CD14-positive monocyte (primary cell): Measurements from ENCODE around the gene BCL10. TPM values are rescaled to one million over a fixed set of nuclear protein-coding genes. Genes with fewer than 3 reads are reported as not detected.

Experiments used
- DNase-seq, 3 donors: peaks; one replicate each; pipeline ENCODE4 v3.0.0-alpha.2; 2011 to 2022
- H2AFZ ChIP-seq: 2 replicates; pipeline ENCODE4 v1.6.0; 2012; ENCODE audit warnings: mild to moderate bottlenecking, low read depth, low read length, inconsistent platforms; ENCODE audit not compliant: insufficient read depth, poor library complexity, severe bottlenecking
- H3K27ac ChIP-seq, 2 donors: 1 replicate in 1 of 2; 2 replicates in 1 of 2; pipeline ENCODE4 v1.5.1; 2012 to 2013; ENCODE audit warnings: low read length in 2 of 2, control low read depth in 1 of 2, inconsistent platforms in 1 of 2, low read depth in 1 of 2, mild to moderate bottlenecking in 1 of 2
- H3K27me3 ChIP-seq, 2 donors: one replicate each; pipeline versions ENCODE4 v1.6.0 to v1.6.1; 2011 to 2013; ENCODE audit warnings: low read length in 2 of 2; ENCODE audit not compliant: control insufficient read depth in 2 of 2, insufficient read depth in 2 of 2
- H3K36me3 ChIP-seq, 2 donors: replicated peaks in 1 of 2; 1 replicate in 1 of 2; 2 replicates in 1 of 2; pipeline versions ENCODE4 v1.5.1 to v1.6.1; 2012 to 2013; ENCODE audit warnings: low read length in 2 of 2, control low read depth in 1 of 2, inconsistent platforms in 1 of 2, mild to moderate bottlenecking in 1 of 2; ENCODE audit not compliant: insufficient read depth in 2 of 2, control insufficient read depth in 1 of 2
- H3K4me1 ChIP-seq, 2 donors: 1 replicate in 1 of 2; 2 replicates in 1 of 2; pipeline versions ENCODE4 v1.5.1 to v1.6.1; 2012 to 2013; ENCODE audit warnings: low read length in 2 of 2, control low read depth in 1 of 2, inconsistent platforms in 1 of 2, mild to moderate bottlenecking in 1 of 2, moderate library complexity in 1 of 2; ENCODE audit not compliant: insufficient read depth in 2 of 2, control insufficient read depth in 1 of 2
- H3K4me2 ChIP-seq: replicated peaks from 2 replicates; pipeline ENCODE3; 2012; ENCODE audit warnings: low read length, moderate library complexity, mild to moderate bottlenecking; ENCODE audit not compliant: poor library complexity, severe bottlenecking; ENCODE audit errors: extremely low read depth
- H3K4me3 ChIP-seq, 3 experiments: fragments of 200-600 bp in 1 of 3; sonication (generic) in 1 of 3; replicated peaks in 1 of 3; 1 replicate in 2 of 3; 2 replicates in 1 of 3; pipeline ENCODE4 v1.5.1; 2011 to 2013; ENCODE audit warnings: low read length in 3 of 3, mild to moderate bottlenecking in 3 of 3, control low read depth in 2 of 3, low read depth in 2 of 3, inconsistent platforms in 1 of 3, moderate library complexity in 1 of 3
- H3K79me2 ChIP-seq: 2 replicates; pipeline ENCODE4 v1.6.0; 2012; ENCODE audit warnings: mild to moderate bottlenecking, control low read depth, inconsistent platforms, low read length, moderate library complexity; ENCODE audit not compliant: insufficient read depth
- H3K9ac ChIP-seq: 2 replicates; pipeline ENCODE4 v1.6.0; 2017; ENCODE audit warnings: low read length, mild to moderate bottlenecking; ENCODE audit not compliant: insufficient read depth, poor library complexity, severe bottlenecking
- H3K9me3 ChIP-seq, 2 donors: replicated peaks in 1 of 2; 1 replicate in 1 of 2; 2 replicates in 1 of 2; pipeline versions ENCODE4 v1.5.1 to v1.6.1; 2012 to 2013; ENCODE audit warnings: low read length in 2 of 2, control low read depth in 1 of 2; ENCODE audit not compliant: control insufficient read depth in 1 of 2, insufficient read depth in 1 of 2
- H4K20me1 ChIP-seq: 2 replicates; pipeline ENCODE4 v1.6.0; 2012; ENCODE audit warnings: mild to moderate bottlenecking, low read length, control low read depth, moderate library complexity; ENCODE audit not compliant: insufficient read depth
- H3K27ac Mint-ChIP-seq, 7 donors: one replicate each; pipeline ENCODE4 v1.8.0; 2020; ENCODE audit warnings: mild to moderate bottlenecking in 7 of 7, mixed read lengths in 7 of 7, moderate library complexity in 6 of 7, inconsistent platforms in 2 of 7
- H3K27me3 Mint-ChIP-seq, 3 donors: one replicate each; pipeline ENCODE4 v1.8.0; 2021 to 2022; ENCODE audit warnings: low read depth in 3 of 3, mild to moderate bottlenecking in 3 of 3, mixed read lengths in 3 of 3, moderate library complexity in 3 of 3, inconsistent platforms in 1 of 3
- H3K36me3 Mint-ChIP-seq, 2 donors: one replicate each; pipeline ENCODE4 v1.8.0; 2020; ENCODE audit warnings: mixed read lengths in 2 of 2, inconsistent platforms in 1 of 2, mild to moderate bottlenecking in 1 of 2
- H3K4me1 Mint-ChIP-seq: one replicate; pipeline ENCODE4 v1.8.0; 2020; ENCODE audit warnings: mild to moderate bottlenecking, mixed read lengths
- H3K4me3 Mint-ChIP-seq, 2 donors: one replicate each; pipeline ENCODE4 v1.8.0; 2020; ENCODE audit warnings: mild to moderate bottlenecking in 2 of 2, mixed read lengths in 2 of 2, moderate library complexity in 1 of 2
- H3K9me3 Mint-ChIP-seq, 7 donors: one replicate each; pipeline ENCODE4 v1.8.0; 2020 to 2022; ENCODE audit warnings: mixed read lengths in 7 of 7, mild to moderate bottlenecking in 6 of 7, moderate library complexity in 6 of 7, inconsistent platforms in 2 of 7
- CTCF ChIP-seq: fragments of 200-600 bp; IDR thresholded peaks from one replicate; pipeline ENCODE4 v1.8.0; 2022; ENCODE audit warnings: antibody characterized with exemption, mild to moderate bottlenecking
- WGBS: methylation state at CpG from one replicate; pipeline ENCODE4 v1.1.5; 2013; ENCODE audit warnings: missing lambda C conversion rate; ENCODE audit not compliant: insufficient coverage; 5-methylcytosine and 5-hydroxymethylcytosine counted together
- intact Hi-C, 2 donors: fragments of 100-400 bp; cut with micrococcal nuclease; formaldehyde crosslinking; loops; one replicate each; pipeline versions ENCODE4 v1.15.0 to v1.15.1; 2023
- polyA plus RNA-seq, 3 donors: library from polyadenylated mRNA; depleted of rRNA in 1 of 3; unstranded in 2 of 3; stranded (reverse) in 1 of 3; fragments of 300-500 nt in 2 of 3; fragments of >200 nt in 1 of 3; fragmentation: Illumina TruSeq in 2 of 3; gene quantifications; 1 replicate in 2 of 3; 2 replicates in 1 of 3; pipeline ENCODE4 v1.2.3, GENCODE V29; 2012 to 2021

BCL10 gene
- polyA plus RNA-seq, 3 donors = 22.7 to 27.9 (median 26.9) TPM

GRCh38 chr1:85279458-85280080 lies 3.1 kb upstream of the BCL10 start:
- H3K79me2 ChIP-seq = peaks cover 17% of the 10 kb centered on the region
- peak overlapping the region; percentile 78 for H2AFZ ChIP-seq
- H3K4me3 Mint-ChIP-seq = peak overlapping the region; percentile 65 to 81

More at GRCh38 chr1:85279458-85280080, 3.1 kb upstream of the BCL10 start:
- peak overlapping the region; percentile 45 for H3K9ac ChIP-seq
- 89% methylated on average over 8 of the region's 10 CpGs for WGBS
- peak overlapping the region; percentile 88 to 91 for H3K27ac ChIP-seq
- H3K36me3 ChIP-seq = no peaks in the 10 kb centered on the region
- no peak for TF ChIP-seq CTCF
- H3K4me2 ChIP-seq = peak overlapping the region; percentile 68
- H3K4me1 ChIP-seq = peaks cover 39 to 45% of the 10 kb centered on the region in 2 donors
- peak overlapping the region; percentile 96 to 99 (median 98) for H3K27ac Mint-ChIP-seq
- peaks cover 39% of the 10 kb centered on the region for H3K4me1 Mint-ChIP-seq
- H3K9me3 Mint-ChIP-seq = peaks cover 0 to 2% (median 0%) of the 10 kb centered on the region in 7 donors
- H3K27me3 ChIP-seq = no peaks in the 10 kb centered on the region
- H3K36me3 Mint-ChIP-seq = peaks cover 0 to under 1% of the 10 kb centered on the region in 2 donors
- intact Hi-C loops = loop anchor here (10.0 kb wide), 2 partner anchors 595 to 705 kb away; partner anchors contain the start of gene CTBS (in 1 of the 2)
- no peaks in the 10 kb centered on the region for H3K9me3 ChIP-seq
- H3K4me3 ChIP-seq = peak overlapping the region in 2 of 3 experiments; percentile 22 to 66
- no peak for DNase-seq
- H3K27me3 Mint-ChIP-seq = peaks cover 3 to 10% (median 7%) of the 10 kb centered on the region in 3 donors
- H4K20me1 ChIP-seq = peaks cover 10% of the 10 kb centered on the region
